Neuronal stem cell (in vitro differentiated cells): ENCODE measurements around the gene SLC22A1.
A peak's percentile ranks its signal among the peaks of the same experiment; 100 is the strongest.
"Not testable (repeated sequence)": the region's sequence is repeated elsewhere in the genome, so short reads cannot be mapped to it uniquely, and the experiment has no call there.

Experiments used
- DNase-seq: peaks from one replicate; pipeline ENCODE4 v3.0.0-alpha.2; 2013; ENCODE audit warnings: low spot score
- H2AFZ ChIP-seq: one replicate; pipeline ENCODE4 v1.6.1; 2013; ENCODE audit warnings: mild to moderate bottlenecking, low read length, inconsistent platforms
- H2AK5ac ChIP-seq: 2 replicates; pipeline ENCODE4 v1.6.1; 2013; ENCODE audit warnings: low read depth, mild to moderate bottlenecking, inconsistent platforms, low read length, moderate library complexity, mixed read lengths
- H2BK120ac ChIP-seq: 2 replicates; pipeline ENCODE4 v1.6.1; 2013; ENCODE audit warnings: low read depth, mild to moderate bottlenecking, inconsistent platforms, low read length, moderate library complexity, mixed read lengths
- H2BK12ac ChIP-seq: one replicate; pipeline ENCODE4 v1.6.1; 2013; ENCODE audit warnings: low read length, inconsistent platforms
- H2BK15ac ChIP-seq: 2 replicates; pipeline ENCODE4 v1.6.1; 2013; ENCODE audit warnings: mild to moderate bottlenecking, low read length, inconsistent platforms, mixed read lengths
- H2BK5ac ChIP-seq: one replicate; pipeline ENCODE4 v1.6.1; 2013; ENCODE audit warnings: inconsistent platforms, mild to moderate bottlenecking, low read length, moderate library complexity
- H3K14ac ChIP-seq: one replicate; pipeline ENCODE4 v1.6.1; 2013; ENCODE audit warnings: low read length, inconsistent platforms
- H3K18ac ChIP-seq: 2 replicates; pipeline ENCODE4 v1.6.1; 2013; ENCODE audit warnings: low read length, inconsistent platforms
- H3K23ac ChIP-seq: 2 replicates; pipeline ENCODE4 v1.6.1; 2013; ENCODE audit warnings: low read depth, mild to moderate bottlenecking, mixed read lengths, low read length, inconsistent platforms; ENCODE audit not compliant: poor library complexity
- H3K27ac ChIP-seq: replicated peaks from 3 replicates; pipeline ENCODE4 v1.5.1; 2013; ENCODE audit warnings: low read length, inconsistent platforms
- H3K27me3 ChIP-seq, 3 experiments: 2 replicates each; pipeline ENCODE4 v1.6.1; 2013; ENCODE audit warnings: low read length in 3 of 3, mild to moderate bottlenecking in 2 of 3, inconsistent platforms in 1 of 3, low read depth in 1 of 3, mixed read lengths in 1 of 3, moderate library complexity in 1 of 3; ENCODE audit not compliant: control insufficient read depth in 3 of 3, insufficient read depth in 3 of 3
- H3K36me3 ChIP-seq, 2 donors: replicated peaks in 1 of 2; 2 replicates each; pipeline ENCODE4 v1.6.1; 2013; ENCODE audit warnings: low read length in 2 of 2; ENCODE audit not compliant: control insufficient read depth in 2 of 2, insufficient read depth in 2 of 2
- H3K4ac ChIP-seq: 2 replicates; pipeline ENCODE4 v1.6.1; 2013; ENCODE audit warnings: inconsistent platforms, mild to moderate bottlenecking, low read length, moderate library complexity
- H3K4me1 ChIP-seq, 2 donors: 1 replicate in 1 of 2; 2 replicates in 1 of 2; pipeline ENCODE4 v1.6.1; 2013; ENCODE audit warnings: low read length in 2 of 2, low read depth in 1 of 2; ENCODE audit not compliant: control insufficient read depth in 2 of 2, insufficient read depth in 1 of 2
- H3K4me2 ChIP-seq: one replicate; pipeline ENCODE4 v1.6.1; 2013; ENCODE audit warnings: mild to moderate bottlenecking, low read length, inconsistent platforms; ENCODE audit not compliant: insufficient read depth, poor library complexity, severe bottlenecking
- H3K4me3 ChIP-seq, 2 donors: 2 replicates each; pipeline ENCODE4 v1.5.1; 2013; ENCODE audit warnings: low read length in 2 of 2, mild to moderate bottlenecking in 2 of 2, inconsistent platforms in 1 of 2, moderate library complexity in 1 of 2
- H3K79me1 ChIP-seq: one replicate; pipeline ENCODE4 v1.6.1; 2013; ENCODE audit warnings: low read depth, mild to moderate bottlenecking, inconsistent platforms, low read length, moderate library complexity
- H3K9ac ChIP-seq: one replicate; pipeline ENCODE4 v1.6.1; 2013; ENCODE audit warnings: mild to moderate bottlenecking, low read depth, low read length, inconsistent platforms; ENCODE audit not compliant: poor library complexity
- H3K9me3 ChIP-seq, 2 donors: replicated peaks in 1 of 2; 2 replicates each; pipeline versions ENCODE3 to v1.6.1; 2013; ENCODE audit warnings: low read length in 2 of 2, mild to moderate bottlenecking in 2 of 2, inconsistent platforms in 1 of 2, low read depth in 1 of 2, mixed read lengths in 1 of 2, moderate library complexity in 1 of 2; ENCODE audit not compliant: control insufficient read depth in 2 of 2, insufficient read depth in 1 of 2
- H4K8ac ChIP-seq: one replicate; pipeline ENCODE4 v1.6.1; 2013; ENCODE audit warnings: low read depth, mild to moderate bottlenecking, inconsistent platforms, low read length, moderate library complexity
- H4K91ac ChIP-seq: one replicate; pipeline ENCODE4 v1.6.1; 2013; ENCODE audit warnings: low read length, low read depth, mild to moderate bottlenecking, inconsistent platforms; ENCODE audit not compliant: poor library complexity
- WGBS, 2 donors: extraction: QIAGEN DNeasy Blood & Tissue Kit; methylation state at CpG; one replicate each; pipeline ENCODE4 v1.1.7; 2013; ENCODE audit warnings: missing lambda C conversion rate in 2 of 2, mixed read lengths in 1 of 2; ENCODE audit not compliant: insufficient read length in 2 of 2, insufficient replicate concordance in 1 of 2; ENCODE audit errors: extremely low coverage in 2 of 2; 5-methylcytosine and 5-hydroxymethylcytosine counted together

SLC22A1 gene

GRCh38 chr6:160125105-160125504 is 3.5 kb downstream of the SLC22A1 start:
- H3K4me2 ChIP-seq, H3K36me3 ChIP-seq, H3K14ac ChIP-seq, H3K4me3 ChIP-seq, H3K23ac ChIP-seq, H3K9me3 ChIP-seq, H2BK12ac ChIP-seq, H4K8ac ChIP-seq, H4K91ac ChIP-seq, H2BK15ac ChIP-seq, H3K27me3 ChIP-seq, H2BK120ac ChIP-seq, DNase-seq, H3K4me1 ChIP-seq, H3K4ac ChIP-seq, H2AK5ac ChIP-seq, H3K79me1 ChIP-seq, H3K27ac ChIP-seq, H2BK5ac ChIP-seq, H3K9ac ChIP-seq, H2AFZ ChIP-seq, H3K18ac ChIP-seq: not testable (repeated sequence)
- WGBS, 2 donors = no CpG with 5 or more reads among the region's 5 CpGs

- no peak for DNase-seq
- Histone ChIP-seq H3K4ac (no peak overlapping the region), H2BK12ac (no peak overlapping the region), H3K18ac (no peak overlapping the region), H3K4me3 (peak overlapping the region in 1 of 2 donors; percentile 20), H3K23ac (peak overlapping the region; percentile 77), H3K27me3 (no peaks in the 10 kb centered on the region), H2BK15ac (no peak overlapping the region), H3K14ac (peak overlapping the region; percentile 31), H2AFZ (no peak overlapping the region), H3K9ac (no peak overlapping the region), H2AK5ac (no peak overlapping the region), H3K36me3 (no peaks in the 10 kb centered on the region), H3K9me3 (no peaks in the 10 kb centered on the region), H2BK120ac (no peak overlapping the region), H3K27ac (no peak overlapping the region), H4K91ac (no peak overlapping the region), H4K8ac (peak overlapping the region; percentile 9), H3K4me2 (no peak overlapping the region), H3K4me1 (no peaks in the 10 kb centered on the region), H3K79me1 (peaks cover 2% of the 10 kb centered on the region), H2BK5ac (no peak overlapping the region)
- WGBS, 2 donors = no CpG with 5 or more reads among the region's 16 CpGs
Measured at GRCh38 chr6:160127270-160128124, 5.9 kb downstream of the SLC22A1 start.

- Histone ChIP-seq H3K9me3 (no peaks in the 10 kb centered on the region), H3K27me3 (no peaks in the 10 kb centered on the region), H2AK5ac (no peak overlapping the region), H2BK120ac (no peak overlapping the region), H3K4me2 (no peak overlapping the region), H2BK5ac (no peak overlapping the region), H3K27ac (no peak overlapping the region), H3K79me1 (peaks cover 2% of the 10 kb centered on the region), H3K36me3 (no peaks in the 10 kb centered on the region), H3K23ac (no peak overlapping the region), H3K18ac (no peak overlapping the region), H3K4me1 (peaks cover 0 to 2% of the 10 kb centered on the region in 2 donors), H2BK15ac (no peak overlapping the region), H3K4ac (no peak overlapping the region), H3K9ac (no peak overlapping the region), H4K8ac (no peak overlapping the region), H3K14ac (no peak overlapping the region), H3K4me3 (no peak overlapping the region), H2BK12ac (no peak overlapping the region), H4K91ac (no peak overlapping the region), H2AFZ (no peak overlapping the region)
- no CpG with 5 or more reads among the region's 3 CpGs for WGBS, 2 donors
- DNase-seq = no peak
Measured at GRCh38 chr6:160128125-160128683, 6.6 kb downstream of the SLC22A1 start.

GRCh38 chr6:160128879-160129516 is 7.4 kb downstream of the SLC22A1 start:
- no peak overlapping the region for H3K23ac ChIP-seq
- H2AFZ ChIP-seq = no peak overlapping the region
- no peak overlapping the region for H2BK5ac ChIP-seq
- no peak overlapping the region for H2BK15ac ChIP-seq
- H2AK5ac ChIP-seq = no peak overlapping the region
- no peak overlapping the region for H3K9ac ChIP-seq
- H3K4me2 ChIP-seq = no peak overlapping the region
- H2BK120ac ChIP-seq = no peak overlapping the region
- no peaks in the 10 kb centered on the region for H3K27me3 ChIP-seq
- H4K8ac ChIP-seq = no peak overlapping the region
- no peak overlapping the region for H2BK12ac ChIP-seq
- DNase-seq = no peak
- no peak overlapping the region for H3K14ac ChIP-seq
- H3K4me1 ChIP-seq = peaks cover 0 to 2% of the 10 kb centered on the region in 2 donors
- H4K91ac ChIP-seq = no peak overlapping the region
- peaks cover 2% of the 10 kb centered on the region for H3K79me1 ChIP-seq
- H3K27ac ChIP-seq = no peak overlapping the region
- H3K4me3 ChIP-seq = no peak overlapping the region
- no peaks in the 10 kb centered on the region for H3K36me3 ChIP-seq
- WGBS, 2 donors = no CpG with 5 or more reads among the region's 6 CpGs
- no peaks in the 10 kb centered on the region for H3K9me3 ChIP-seq
- no peak overlapping the region for H3K18ac ChIP-seq
- no peak overlapping the region for H3K4ac ChIP-seq
